Body of pancreas (tissue), 4 donors: ENCODE results near the gene C6orf62.

Experiments used
- CTCF ChIP-seq, 7 experiments: fragments of 450-650 bp in 4 of 7; fragments of 200-600 bp in 3 of 7; sonication (generic) in 3 of 7; IDR thresholded peaks; one replicate each; pipeline ENCODE4 v1.5.1; 2016 to 2019; ENCODE audit warnings: antibody characterized with exemption in 7 of 7
- POLR2A ChIP-seq, 3 donors: fragments of 450-650 bp; IDR thresholded peaks; one replicate each; pipeline ENCODE4 v1.6.1; 2016; ENCODE audit warnings: antibody characterized with exemption in 3 of 3, mild to moderate bottlenecking in 2 of 3

- TF ChIP-seq CTCF (IDR thresholded peaks at IDR 0.05) (no peak), POLR2A (IDR thresholded peaks at IDR 0.05) (no peak)
These were observed 1.2 kb upstream of the C6orf62 start for GRCh38 chr6:24720131-24720603.
